ENCODE results near the gene FHIT. TPM values are rescaled to one million over a fixed set of nuclear protein-coding genes. Genes with fewer than 3 reads are reported as not detected.

The FHIT gene
- total and polyA plus RNA-seq, 4 donors = 2.6 to 21.3 (median 8.7) TPM

GRCh38 chr3:59979542-59979941 is 1271.7 kb downstream of the FHIT start:
- TF ChIP-seq CTCF (IDR thresholded peaks at IDR 0.05; ENCODE audit: control extremely low read depth, extremely low read depth) = no peak
- 91 to 95% methylated on average over 6 of the region's 6 CpGs for WGBS, 2 donors
- H3K9me3 ChIP-seq (ENCODE audit: control insufficient read depth in 4 of 4, insufficient read depth in 3 of 4, low read length in 3 of 4) = no peaks in the 10 kb centered on the region
- no peak overlapping the region for H3K27ac ChIP-seq (ENCODE audit: low read depth in 1 of 2, low read length in 1 of 2)
- no peaks in the 10 kb centered on the region for H3K4me1 ChIP-seq (ENCODE audit: control insufficient read depth in 5 of 5, insufficient read depth in 5 of 5, low read length in 5 of 5)
- ATAC-seq (ENCODE audit: insufficient read depth, low FRiP score) (no peak), DNase-seq (no peak)
- no peak overlapping the region for H3K4me3 ChIP-seq
- no peaks in the 10 kb centered on the region for H3K27me3 ChIP-seq (ENCODE audit: control insufficient read depth in 3 of 3, insufficient read depth in 3 of 3, low read length in 2 of 3)
- no peaks in the 10 kb centered on the region for H3K36me3 ChIP-seq (ENCODE audit: control insufficient read depth in 4 of 4, insufficient read depth in 4 of 4, low read length in 4 of 4)
- no peak overlapping the region for H3K9ac ChIP-seq (ENCODE audit: insufficient read depth in 1 of 2, low read length in 2 of 2)

GRCh38 chr3:59978979-59979378 is 1272.3 kb downstream of the FHIT start:
- no peaks in the 10 kb centered on the region for H3K9me3 ChIP-seq (ENCODE audit: control insufficient read depth in 4 of 4, insufficient read depth in 3 of 4, low read length in 3 of 4)
- no peak for DNase-seq
- no peak overlapping the region for H3K4me3 ChIP-seq
- ATAC-seq (ENCODE audit: insufficient read depth, low FRiP score) = no peak
- H3K27ac ChIP-seq (ENCODE audit: low read depth in 1 of 2, low read length in 1 of 2) = no peak overlapping the region
- H3K36me3 ChIP-seq (ENCODE audit: control insufficient read depth in 4 of 4, insufficient read depth in 4 of 4, low read length in 4 of 4) = no peaks in the 10 kb centered on the region
- H3K9ac ChIP-seq (ENCODE audit: insufficient read depth in 1 of 2, low read length in 2 of 2) = no peak overlapping the region
- H3K27me3 ChIP-seq (ENCODE audit: control insufficient read depth in 3 of 3, insufficient read depth in 3 of 3, low read length in 2 of 3) = no peaks in the 10 kb centered on the region
- TF ChIP-seq CTCF (IDR thresholded peaks at IDR 0.05; ENCODE audit: control extremely low read depth, extremely low read depth) = no peak
- no peaks in the 10 kb centered on the region for H3K4me1 ChIP-seq (ENCODE audit: control insufficient read depth in 5 of 5, insufficient read depth in 5 of 5, low read length in 5 of 5)

DNA sequence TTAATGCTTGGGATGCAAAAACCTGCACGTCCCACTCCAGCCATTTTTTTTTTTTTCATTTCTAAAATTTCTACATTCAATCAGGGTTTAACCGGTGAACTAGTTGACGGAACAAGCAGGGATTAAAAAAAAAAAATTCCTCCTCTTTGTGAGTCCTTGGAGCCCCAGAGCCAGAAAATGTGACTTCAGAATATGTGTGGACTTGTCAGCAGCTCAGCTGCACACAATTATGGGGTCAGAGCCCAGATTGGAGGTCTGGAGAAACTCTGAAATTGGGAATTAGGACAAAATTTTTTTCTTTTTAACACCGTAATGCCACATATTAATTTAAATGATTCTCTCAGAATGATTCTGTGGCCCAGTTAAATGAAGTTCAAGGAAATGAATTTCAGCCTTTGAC is 1280.5 kb downstream of the FHIT start:
- no peak for ATAC-seq (ENCODE audit: insufficient read depth, low FRiP score)

More for the DNA sequence above, 1280.5 kb downstream of the FHIT start:
- Histone ChIP-seq H3K27me3 (ENCODE audit: control insufficient read depth in 3 of 3, insufficient read depth in 3 of 3, low read length in 2 of 3) (peaks cover 0 to 12% (median 8%) of the 10 kb centered on the region in 3 donors), H3K9me3 (ENCODE audit: control insufficient read depth in 4 of 4, insufficient read depth in 3 of 4, low read length in 3 of 4) (no peaks in the 10 kb centered on the region), H3K4me1 (ENCODE audit: control insufficient read depth in 5 of 5, insufficient read depth in 5 of 5, low read length in 5 of 5) (no peaks in the 10 kb centered on the region), H3K36me3 (ENCODE audit: control insufficient read depth in 4 of 4, insufficient read depth in 4 of 4, low read length in 4 of 4) (no peaks in the 10 kb centered on the region), H3K27ac (ENCODE audit: low read depth in 1 of 2, low read length in 1 of 2) (no peak overlapping the region), H3K4me3 (no peak overlapping the region), H3K9ac (ENCODE audit: insufficient read depth in 1 of 2, low read length in 2 of 2) (no peak overlapping the region)
- DNase-seq = no peak
- no peak for TF ChIP-seq CTCF (IDR thresholded peaks at IDR 0.05; ENCODE audit: control extremely low read depth, extremely low read depth)
- 77 to 93% methylated on average over 4 of the region's 4 CpGs for WGBS, 2 donors

Measured in lung (tissue), 12 donors.